Measurements from ENCODE around the gene MIDN.

MIDN gene

DNA sequence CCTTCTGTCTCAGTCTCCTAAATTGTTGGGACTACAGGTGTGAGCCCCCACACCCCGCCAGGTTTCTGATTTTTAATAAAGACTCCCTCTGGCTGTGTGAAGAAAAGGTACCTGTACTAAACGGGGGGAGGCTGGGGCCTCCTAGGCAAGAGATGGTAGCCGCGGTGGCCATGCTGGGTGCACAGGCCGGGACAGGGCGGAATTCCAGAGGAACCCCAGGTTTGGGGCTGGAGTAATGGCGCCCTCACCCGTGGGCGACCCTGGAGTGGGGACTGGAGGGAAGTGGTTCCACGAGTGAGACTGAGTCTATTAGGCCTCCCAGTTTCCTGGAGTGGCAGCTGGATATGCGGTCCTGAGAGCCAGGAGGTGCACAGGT, 9.0 kb upstream of the MIDN start:
- TF ChIP-seq, protein P1, sequence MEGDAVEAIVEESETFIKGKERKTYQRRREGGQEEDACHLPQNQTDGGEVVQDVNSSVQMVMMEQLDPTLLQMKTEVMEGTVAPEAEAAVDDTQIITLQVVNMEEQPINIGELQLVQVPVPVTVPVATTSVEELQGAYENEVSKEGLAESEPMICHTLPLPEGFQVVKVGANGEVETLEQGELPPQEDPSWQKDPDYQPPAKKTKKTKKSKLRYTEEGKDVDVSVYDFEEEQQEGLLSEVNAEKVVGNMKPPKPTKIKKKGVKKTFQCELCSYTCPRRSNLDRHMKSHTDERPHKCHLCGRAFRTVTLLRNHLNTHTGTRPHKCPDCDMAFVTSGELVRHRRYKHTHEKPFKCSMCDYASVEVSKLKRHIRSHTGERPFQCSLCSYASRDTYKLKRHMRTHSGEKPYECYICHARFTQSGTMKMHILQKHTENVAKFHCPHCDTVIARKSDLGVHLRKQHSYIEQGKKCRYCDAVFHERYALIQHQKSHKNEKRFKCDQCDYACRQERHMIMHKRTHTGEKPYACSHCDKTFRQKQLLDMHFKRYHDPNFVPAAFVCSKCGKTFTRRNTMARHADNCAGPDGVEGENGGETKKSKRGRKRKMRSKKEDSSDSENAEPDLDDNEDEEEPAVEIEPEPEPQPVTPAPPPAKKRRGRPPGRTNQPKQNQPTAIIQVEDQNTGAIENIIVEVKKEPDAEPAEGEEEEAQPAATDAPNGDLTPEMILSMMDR (IDR thresholded peaks at IDR 0.05; ENCODE audit: low read depth, low read length): no peak
- no peak overlapping the region for H3K4me3 ChIP-seq (ENCODE audit: low read depth, low read length)

DNA sequence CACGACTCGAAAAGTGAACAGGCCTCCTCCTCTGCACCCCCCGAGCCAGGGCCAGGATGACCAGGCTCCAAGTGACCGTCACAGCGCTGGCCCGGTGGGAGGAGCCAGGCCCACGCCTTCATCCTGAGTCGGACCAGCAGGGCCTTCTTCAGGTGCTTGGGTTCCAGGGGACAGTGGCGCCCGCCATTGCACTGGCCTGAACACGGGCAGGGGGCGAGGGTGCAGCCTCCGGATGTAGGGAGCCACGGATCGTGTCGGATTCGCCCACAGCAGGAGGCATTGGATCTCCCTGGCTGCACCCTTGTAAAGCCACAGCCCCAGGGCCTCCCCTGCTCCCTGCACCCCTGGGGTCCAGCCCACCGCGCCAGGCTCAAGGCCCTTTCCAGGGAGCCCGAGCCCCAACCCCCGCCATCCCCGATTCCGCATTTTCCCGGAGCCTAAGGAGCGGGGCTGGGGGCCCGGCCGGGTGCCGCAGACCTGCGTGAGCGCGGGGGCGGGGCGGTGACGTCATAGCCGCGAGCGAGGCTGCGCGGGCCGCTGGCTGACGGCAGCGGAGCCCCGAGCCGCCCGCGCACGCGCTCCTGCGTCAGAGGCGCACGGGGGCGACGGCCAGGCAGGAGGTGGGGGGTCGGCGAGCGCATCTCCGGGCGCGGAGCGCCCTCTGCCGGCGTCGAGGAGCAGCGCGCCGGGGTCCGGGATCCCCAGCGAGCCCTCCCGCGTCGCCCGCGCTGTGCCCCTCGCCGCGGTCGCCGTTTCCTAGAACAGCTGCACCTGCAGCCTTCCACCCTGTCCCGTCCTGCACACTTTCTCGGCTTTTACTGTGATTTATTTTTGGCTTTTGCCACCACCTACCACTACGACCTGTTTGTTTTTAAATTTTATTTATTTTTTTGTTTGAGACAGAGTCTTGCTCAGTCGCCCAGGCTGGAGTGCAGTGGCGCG, 8.3 kb upstream of the MIDN start:
- H3K4me3 ChIP-seq (ENCODE audit: low read depth, low read length): peak overlapping the region; percentile 45
- TF ChIP-seq, protein P1 (IDR thresholded peaks at IDR 0.05; ENCODE audit: low read depth, low read length): peak; percentile 63

DNA sequence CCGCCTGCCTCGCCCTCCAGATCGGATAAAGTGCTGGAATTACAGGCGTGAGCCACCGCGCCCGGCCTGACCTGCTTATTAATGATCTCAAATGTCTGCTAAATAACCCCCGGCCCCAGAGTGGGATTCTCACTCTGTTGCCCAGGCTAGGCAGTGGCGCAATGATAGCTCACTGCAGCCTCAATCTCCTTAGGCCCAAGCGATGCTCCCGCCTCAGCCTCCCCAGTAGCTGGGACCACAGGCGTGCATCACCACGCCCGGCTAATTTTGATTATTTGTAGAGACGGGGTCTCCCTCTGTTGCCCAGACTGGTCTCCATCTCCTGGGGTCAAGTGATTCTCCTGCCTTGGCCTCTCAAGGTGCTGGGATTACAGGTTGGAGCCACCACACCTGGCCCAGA, 7.5 kb upstream of the MIDN start:
- TF ChIP-seq, protein P1 (IDR thresholded peaks at IDR 0.05; ENCODE audit: low read depth, low read length): no peak
- H3K4me3 ChIP-seq (ENCODE audit: low read depth, low read length): peak overlapping the region; percentile 73

DNA sequence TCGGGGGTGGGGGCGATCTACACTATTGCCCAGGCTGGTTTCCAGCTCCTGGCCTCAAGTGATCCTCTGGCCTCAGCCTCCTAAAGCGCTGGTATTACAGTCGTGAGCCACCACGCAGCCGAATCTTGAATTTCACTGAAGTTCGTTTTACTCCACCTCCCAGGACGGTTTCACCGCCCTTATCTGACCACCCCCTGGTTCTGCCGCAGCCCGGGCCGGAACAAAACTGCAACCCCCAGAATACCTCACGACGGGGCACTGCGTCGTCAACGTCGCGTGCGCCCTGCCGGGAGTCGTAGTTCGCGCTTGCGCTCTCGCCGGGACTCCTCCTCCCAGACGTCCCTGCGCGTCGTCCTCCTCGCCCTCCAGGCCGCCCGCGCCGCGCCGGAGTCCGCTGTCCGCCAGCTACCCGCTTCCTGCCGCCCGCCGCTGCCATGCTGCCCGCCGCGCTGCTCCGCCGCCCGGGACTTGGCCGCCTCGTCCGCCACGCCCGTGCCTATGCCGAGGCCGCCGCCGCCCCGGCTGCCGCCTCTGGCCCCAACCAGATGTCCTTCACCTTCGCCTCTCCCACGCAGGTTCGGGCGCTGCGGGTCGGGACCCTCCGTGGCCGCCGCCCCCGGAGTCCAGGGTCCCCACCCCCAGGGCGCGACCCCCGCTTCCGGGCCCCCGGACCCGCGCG, 6.8 kb upstream of the MIDN start, which contains the start of gene ATP5F1D:
TSS of gene ATP5F1D (plus strand) at position 335 of the 679 bp plus-strand sequence. CDS start at position 435, 100 bp downstream.
- H3K4me3 ChIP-seq (ENCODE audit: low read depth, low read length): peak within 1 kb of the TSS; percentile 73
- TF ChIP-seq, protein P1 (IDR thresholded peaks at IDR 0.05; ENCODE audit: low read depth, low read length): no peak

DNA sequence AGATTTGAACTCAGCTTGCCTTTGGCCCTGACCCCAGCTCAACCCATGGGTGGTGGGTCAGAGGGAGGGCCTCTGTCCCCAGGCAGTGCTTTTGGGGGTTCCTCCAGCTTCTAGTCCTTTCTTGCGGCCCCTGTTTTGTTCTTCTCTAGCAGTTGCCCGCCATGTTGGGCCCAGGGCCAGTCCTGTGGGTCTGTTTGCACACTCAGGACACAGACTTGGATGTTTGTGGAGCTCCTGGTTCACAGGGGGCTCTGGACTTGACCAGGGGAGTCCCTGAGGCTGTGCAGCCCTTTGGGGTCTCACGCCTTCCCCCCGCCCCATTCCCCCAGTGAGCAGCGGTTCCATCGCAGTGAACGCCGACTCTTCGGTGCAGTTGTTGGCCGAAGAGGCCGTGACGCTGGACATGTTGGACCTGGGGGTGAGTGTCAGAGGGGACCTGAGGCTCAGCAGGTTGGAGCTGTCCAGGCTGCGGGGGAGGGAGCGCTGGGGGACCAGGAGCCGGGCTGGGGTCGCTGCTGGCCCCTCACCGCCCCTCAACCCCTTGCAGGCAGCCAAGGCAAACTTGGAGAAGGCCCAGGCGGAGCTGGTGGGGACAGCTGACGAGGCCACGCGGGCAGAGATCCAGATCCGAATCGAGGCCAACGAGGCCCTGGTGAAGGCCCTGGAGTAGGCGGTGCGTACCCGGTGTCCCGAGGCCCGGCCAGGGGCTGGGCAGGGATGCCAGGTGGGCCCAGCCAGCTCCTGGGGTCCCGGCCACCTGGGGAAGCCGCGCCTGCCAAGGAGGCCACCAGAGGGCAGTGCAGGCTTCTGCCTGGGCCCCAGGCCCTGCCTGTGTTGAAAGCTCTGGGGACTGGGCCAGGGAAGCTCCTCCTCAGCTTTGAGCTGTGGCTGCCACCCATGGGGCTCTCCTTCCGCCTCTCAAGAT, 4.4 kb upstream of the MIDN start:
- no peak overlapping the region for H3K4me3 ChIP-seq (ENCODE audit: low read depth, low read length)
- TF ChIP-seq, protein P1 (IDR thresholded peaks at IDR 0.05; ENCODE audit: low read depth, low read length): peak; percentile 87

DNA sequence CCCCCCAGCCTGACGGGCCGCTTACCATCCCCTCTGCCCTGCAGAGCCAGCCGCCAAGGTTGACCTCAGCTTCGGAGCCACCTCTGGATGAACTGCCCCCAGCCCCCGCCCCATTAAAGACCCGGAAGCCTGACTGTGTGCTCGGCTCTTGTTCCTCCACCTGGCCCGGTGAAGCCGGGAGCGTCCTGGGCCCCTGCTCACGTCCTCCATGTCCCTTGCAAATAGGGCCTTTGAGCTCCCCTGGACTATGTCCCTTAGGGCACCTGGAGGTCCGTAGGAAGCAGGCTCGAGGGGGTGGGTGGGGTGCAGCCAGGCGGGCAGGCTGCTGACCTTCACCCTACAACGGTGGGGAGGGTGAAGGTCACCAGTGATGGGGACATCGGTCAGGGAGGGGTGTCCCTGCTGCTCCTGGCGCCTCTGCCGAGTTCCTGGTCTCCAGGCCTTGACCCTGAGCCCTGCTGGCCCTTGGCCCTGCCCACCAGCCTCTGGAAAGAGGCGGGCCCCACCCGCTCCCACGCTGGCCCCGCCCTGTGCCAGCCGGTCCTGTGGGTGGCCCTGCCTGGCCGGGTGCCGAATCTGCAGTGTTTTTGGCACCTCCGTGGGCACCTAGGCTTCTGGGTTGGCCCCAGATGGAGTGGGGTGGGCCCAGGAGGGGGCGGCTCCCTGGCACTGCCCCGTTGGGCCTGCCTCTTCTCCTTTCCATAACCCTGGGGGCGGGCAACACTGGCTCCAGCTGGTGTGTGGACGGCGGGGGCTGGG, 3.5 kb upstream of the MIDN start:
- TF ChIP-seq, protein P1 (IDR thresholded peaks at IDR 0.05; ENCODE audit: low read depth, low read length): no peak
- no peak overlapping the region for H3K4me3 ChIP-seq (ENCODE audit: low read depth, low read length)
